Small intestine (tissue), 7 donors: ENCODE results near the gene GADD45B. TPM values are rescaled to one million over a fixed set of nuclear protein-coding genes. Genes with fewer than 3 reads are reported as not detected.

Source experiments
- DNase-seq, 2 donors: peaks; one replicate each; pipeline versions ENCODE4 v3.0.0 to v3.0.0-alpha.2; 2013
- FAIRE-seq: peaks from 2 replicates; lab custom pipeline; 2012; peaks lifted over from hg19 to GRCh38; lab: Jason Lieb, UNC
- H3K27ac ChIP-seq, 3 donors: one replicate each; pipeline ENCODE4 v1.5.1; 2013; ENCODE audit warnings: low read length in 2 of 3, mild to moderate bottlenecking in 2 of 3, control low read depth in 1 of 3, inconsistent platforms in 1 of 3, low read depth in 1 of 3, moderate library complexity in 1 of 3
- H3K27me3 ChIP-seq, 3 donors: one replicate each; pipeline ENCODE4 v1.6.1; 2013; ENCODE audit warnings: low read length in 3 of 3, inconsistent platforms in 1 of 3; ENCODE audit not compliant: control insufficient read depth in 3 of 3, insufficient read depth in 3 of 3
- H3K36me3 ChIP-seq, 3 donors: one replicate each; pipeline ENCODE4 v1.6.1; 2013; ENCODE audit warnings: low read length in 3 of 3, inconsistent platforms in 1 of 3, low read depth in 1 of 3, mild to moderate bottlenecking in 1 of 3, moderate library complexity in 1 of 3; ENCODE audit not compliant: control insufficient read depth in 3 of 3, insufficient read depth in 2 of 3
- H3K4me1 ChIP-seq, 3 donors: one replicate each; pipeline ENCODE4 v1.6.1; 2013; ENCODE audit warnings: low read length in 2 of 3, inconsistent platforms in 1 of 3, low read depth in 1 of 3, mild to moderate bottlenecking in 1 of 3, moderate library complexity in 1 of 3; ENCODE audit not compliant: control insufficient read depth in 3 of 3, insufficient read depth in 2 of 3
- H3K4me3 ChIP-seq, 3 donors: one replicate each; pipeline ENCODE4 v1.5.1; 2013; ENCODE audit warnings: low read length in 3 of 3, control low read depth in 1 of 3, inconsistent platforms in 1 of 3, low read depth in 1 of 3, mild to moderate bottlenecking in 1 of 3, moderate library complexity in 1 of 3
- H3K9me3 ChIP-seq, 2 donors: one replicate each; pipeline ENCODE4 v1.6.1; 2013; ENCODE audit warnings: low read depth in 1 of 2, low read length in 1 of 2; ENCODE audit not compliant: control insufficient read depth in 2 of 2, insufficient read depth in 1 of 2
- WGBS, 3 donors: extraction: QIAGEN DNeasy Blood & Tissue Kit; methylation state at CpG; one replicate each; pipeline ENCODE4 v1.1.7; 2013; 5-methylcytosine and 5-hydroxymethylcytosine counted together
- polyA plus RNA-seq, 4 donors: library from polyadenylated mRNA; stranded (reverse) in 3 of 4; unstranded in 1 of 4; fragments of 200-250 nt in 3 of 4; fragments of 120-200 nt in 1 of 4; gene quantifications; one replicate each; pipeline versions ENCODE4 v1.2.1 to v1.2.3, GENCODE V29; 2013
- donor health status: healthy with polysubstance abuse.
- donor health status: control.
- donor health status: control.
- donor health status: Bipolar disorder and iron deficiency.
- donor health status: healthy.

Gene GADD45B
- polyA plus RNA-seq, 4 donors: 12.1 to 40.4 (median 15.1) TPM

GRCh38 chr19:2431318-2432055, 44.4 kb upstream of the GADD45B start:
- Histone ChIP-seq H3K4me3 (no peak overlapping the region), H3K27me3 (no peaks in the 10 kb centered on the region), H3K27ac (no peak overlapping the region), H3K4me1 (peaks cover 0 to 9% (median 2%) of the 10 kb centered on the region in 3 donors), H3K9me3 (no peaks in the 10 kb centered on the region), H3K36me3 (peaks cover 5 to 62% (median 7%) of the 10 kb centered on the region in 3 donors)
- FAIRE-seq (no peak), DNase-seq (no peak)
- WGBS, 3 donors: 93 to 95% (median 94%) methylated on average over 37 of the region's 37 CpGs

- no peaks in the 10 kb centered on the region for H3K27me3 ChIP-seq
- H3K9me3 ChIP-seq: no peaks in the 10 kb centered on the region
- FAIRE-seq (no peak), DNase-seq (no peak)
- H3K27ac ChIP-seq: no peak overlapping the region
- H3K4me3 ChIP-seq: no peak overlapping the region
- peaks cover 0 to 7% (median 0%) of the 10 kb centered on the region in 3 donors for H3K4me1 ChIP-seq
- WGBS, 3 donors: 96 to 97% (median 96%) methylated on average over 22 to 25 of the region's 25 CpGs
- peaks cover 5 to 66% (median 7%) of the 10 kb centered on the region in 3 donors for H3K36me3 ChIP-seq
These were observed 43.6 kb upstream of the GADD45B start for GRCh38 chr19:2432131-2432848.

- no peaks in the 10 kb centered on the region for H3K27me3 ChIP-seq
- FAIRE-seq (no peak), DNase-seq (no peak)
- no peaks in the 10 kb centered on the region for H3K4me1 ChIP-seq
- H3K36me3 ChIP-seq: peaks cover 5 to 80% (median 7%) of the 10 kb centered on the region in 3 donors
- 97 to 98% (median 97%) methylated on average over 14 to 25 of the region's 30 CpGs for WGBS, 3 donors
- no peak overlapping the region for H3K4me3 ChIP-seq
- H3K27ac ChIP-seq: no peak overlapping the region
- H3K9me3 ChIP-seq: no peaks in the 10 kb centered on the region
These were observed 42.1 kb upstream of the GADD45B start for GRCh38 chr19:2433854-2434253.

- H3K27ac ChIP-seq: no peak overlapping the region
- WGBS, 3 donors: 96 to 97% (median 97%) methylated on average over 16 to 22 of the region's 22 CpGs
- FAIRE-seq (no peak), DNase-seq (no peak)
- H3K36me3 ChIP-seq: peaks cover 5 to 81% (median 7%) of the 10 kb centered on the region in 3 donors
- no peaks in the 10 kb centered on the region for H3K4me1 ChIP-seq
- no peaks in the 10 kb centered on the region for H3K9me3 ChIP-seq
- no peaks in the 10 kb centered on the region for H3K27me3 ChIP-seq
- no peak overlapping the region for H3K4me3 ChIP-seq
These were observed 41.7 kb upstream of the GADD45B start for GRCh38 chr19:2434267-2434666.

- no peak for FAIRE-seq
- H3K27me3 ChIP-seq: no peaks in the 10 kb centered on the region
- H3K36me3 ChIP-seq: peaks cover 5 to 78% (median 7%) of the 10 kb centered on the region in 3 donors
- H3K4me3 ChIP-seq: no peak overlapping the region
- no peaks in the 10 kb centered on the region for H3K9me3 ChIP-seq
- H3K27ac ChIP-seq: no peak overlapping the region
- DNase-seq: no peak
- 96 to 98% (median 96%) methylated on average over 26 to 42 of the region's 42 CpGs for WGBS, 3 donors
- H3K4me1 ChIP-seq: no peaks in the 10 kb centered on the region
These were observed 41.1 kb upstream of the GADD45B start for GRCh38 chr19:2434721-2435265.

GRCh38 chr19:2436384-2436783, 39.5 kb upstream of the GADD45B start:
- no peaks in the 10 kb centered on the region for H3K9me3 ChIP-seq
- H3K4me1 ChIP-seq: no peaks in the 10 kb centered on the region
- H3K4me3 ChIP-seq: no peak overlapping the region
- H3K27me3 ChIP-seq: no peaks in the 10 kb centered on the region
- no peak overlapping the region for H3K27ac ChIP-seq
- FAIRE-seq (no peak), DNase-seq (no peak)
- 96 to 98% (median 96%) methylated on average over 23 to 39 of the region's 39 CpGs for WGBS, 3 donors
- peaks cover 3 to 70% (median 7%) of the 10 kb centered on the region in 3 donors for H3K36me3 ChIP-seq

- FAIRE-seq: no peak
- H3K36me3 ChIP-seq: peaks cover 3 to 70% (median 7%) of the 10 kb centered on the region in 3 donors
- no peaks in the 10 kb centered on the region for H3K27me3 ChIP-seq
- WGBS, 3 donors: 97 to 98% (median 97%) methylated on average over 13 to 15 of the region's 15 CpGs
- H3K27ac ChIP-seq: no peak overlapping the region
- no peaks in the 10 kb centered on the region for H3K9me3 ChIP-seq
- no peaks in the 10 kb centered on the region for H3K4me1 ChIP-seq
- no peak for DNase-seq
- no peak overlapping the region for H3K4me3 ChIP-seq
These were observed 39.0 kb upstream of the GADD45B start for GRCh38 chr19:2436926-2437325.

- no peak for FAIRE-seq
- peaks cover 3 to 75% (median 11%) of the 10 kb centered on the region in 3 donors for H3K36me3 ChIP-seq
- DNase-seq: no peak
- 91 to 95% (median 93%) methylated on average over 19 to 20 of the region's 20 CpGs for WGBS, 3 donors
- H3K27me3 ChIP-seq: no peaks in the 10 kb centered on the region
- no peak overlapping the region for H3K4me3 ChIP-seq
- no peak overlapping the region for H3K27ac ChIP-seq
- no peaks in the 10 kb centered on the region for H3K9me3 ChIP-seq
- H3K4me1 ChIP-seq: no peaks in the 10 kb centered on the region
These were observed 37.7 kb upstream of the GADD45B start for GRCh38 chr19:2438178-2438577.
